PC-9 (cell line): ENCODE data around the gene MST1.
"Not testable (repeated sequence)": the region's sequence is repeated elsewhere in the genome, so short reads cannot be mapped to it uniquely, and the experiment has no call there.

Experiments
- CTCF ChIP-seq: fragments of 200-600 bp; sonication (generic); conservative IDR thresholded peaks from 2 replicates; pipeline ENCODE4 v1.6.1; 2017; ENCODE audit warnings: mixed run types, antibody characterized with exemption, mild to moderate bottlenecking, moderate library complexity
- EZH2 ChIP-seq: fragments of 200-600 bp; sonication (generic); IDR thresholded peaks from 2 replicates; pipeline ENCODE4 v1.8.0; 2017; ENCODE audit warnings: antibody characterized with exemption, low read depth

DNA sequence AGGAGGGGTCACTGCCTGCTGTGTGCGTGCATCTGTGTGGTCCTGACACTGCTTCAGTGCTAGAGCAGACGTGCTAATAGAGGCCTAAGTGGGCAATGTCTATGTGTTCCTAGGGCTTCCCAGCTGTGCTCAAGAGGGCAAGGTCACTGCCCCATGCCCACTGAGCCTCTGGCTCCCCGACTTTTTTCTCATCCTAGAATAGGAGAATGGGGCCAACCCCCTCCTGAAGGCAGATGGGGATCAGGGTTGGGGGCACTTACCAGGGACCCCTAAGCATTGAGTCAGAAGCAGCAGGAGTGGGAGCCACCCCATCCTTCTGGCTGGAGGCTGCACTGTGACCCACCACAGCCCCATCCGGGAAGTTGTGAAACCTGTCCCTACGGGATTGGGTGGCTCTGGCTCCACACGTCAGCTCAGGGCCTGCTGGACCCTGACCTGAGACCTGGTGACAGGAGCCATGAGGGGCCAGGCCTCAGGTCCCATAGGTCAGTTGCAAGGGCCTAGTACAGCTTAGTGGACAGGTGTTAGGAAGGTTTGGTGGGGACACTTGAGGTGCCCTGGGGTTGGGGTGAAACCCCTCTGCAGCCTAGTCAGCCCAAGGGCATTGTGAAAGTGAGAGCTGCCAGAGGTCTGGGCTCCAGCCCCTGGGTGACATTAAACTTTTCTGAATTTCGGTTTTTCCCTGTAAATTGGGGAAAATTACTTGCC, 782 bp downstream of the MST1 start:
- not testable (repeated sequence) for TF ChIP-seq CTCF, EZH2
